SK-N-SH (cell line): ENCODE data around the gene TRPC4AP. TPM values are rescaled to one million over a fixed set of nuclear protein-coding genes. Genes with fewer than 3 reads are reported as not detected.

Experiments used
- CTCF ChIA-PET: fragments of 300-600, 350-600 bp; formaldehyde crosslinking; extraction: SDS; loops from one replicate; lab custom pipeline; 2021; lab: Yijun Ruan, JAX
- POLR2A ChIA-PET: fragments of 350-600 bp; sonication (Branson Sonifier 250); formaldehyde crosslinking; extraction: SDS; loops from one replicate; lab custom pipeline; 2020; ENCODE audit warnings: antibody characterized with exemption, inconsistent platforms; lab: Yijun Ruan, JAX
- DNase-seq: peaks from one replicate; pipeline ENCODE4 v3.0.0; 2012
- H2AFZ ChIP-seq: fragments of 200-600 bp; sonication (generic); 2 replicates; pipeline ENCODE4 v1.8.1; 2016; ENCODE audit warnings: antibody characterized with exemption, mild to moderate bottlenecking, low read depth
- H3F3A ChIP-seq: fragments of 200-600 bp; sonication (generic); replicated peaks from 2 replicates; pipeline ENCODE3; 2016; ENCODE audit warnings: antibody characterized with exemption, mild to moderate bottlenecking; ENCODE audit not compliant: insufficient read depth
- H3K27ac ChIP-seq, 2 experiments: fragments of 200-500 bp in 1 of 2; fragments of 200-600 bp in 1 of 2; sonication (Bioruptor generic) in 1 of 2; sonication (generic), shearing (Covaris generic) in 1 of 2; 2 replicates each; pipeline versions ENCODE4 v1.5.1 to v1.6.1; 2014 to 2016; ENCODE audit warnings: low read depth in 2 of 2, inconsistent platforms in 1 of 2, low read length in 1 of 2, mild to moderate bottlenecking in 1 of 2, mixed read lengths in 1 of 2
- H3K27me3 ChIP-seq: fragments of 200-600 bp; sonication (generic), shearing (Covaris generic); 2 replicates; pipeline ENCODE4 v1.6.1; 2016; ENCODE audit warnings: mixed run types; ENCODE audit not compliant: insufficient read depth
- H3K36me3 ChIP-seq, 2 experiments: fragments of 200-500 bp in 1 of 2; fragments of 200-600 bp in 1 of 2; sonication (Bioruptor generic) in 1 of 2; sonication (generic) in 1 of 2; replicated peaks in 1 of 2; 2 replicates each; pipeline versions ENCODE3 to v1.5.1; 2014 to 2016; ENCODE audit warnings: low read length in 1 of 2, mild to moderate bottlenecking in 1 of 2; ENCODE audit not compliant: insufficient read depth in 2 of 2, control insufficient read depth in 1 of 2
- H3K4me1 ChIP-seq, 2 experiments: fragments of 200-500 bp in 1 of 2; fragments of 200-600 bp in 1 of 2; sonication (Bioruptor generic) in 1 of 2; sonication (generic), shearing (Covaris generic) in 1 of 2; 2 replicates each; pipeline versions ENCODE4 v1.5.1 to v1.6.1; 2014 to 2016; ENCODE audit warnings: low read depth in 1 of 2, low read length in 1 of 2, mixed run types in 1 of 2; ENCODE audit not compliant: insufficient read depth in 2 of 2, control insufficient read depth in 1 of 2
- H3K4me2 ChIP-seq: fragments of 200-600 bp; sonication (generic), shearing (Covaris generic); 2 replicates; pipeline ENCODE4 v1.6.1; 2017; ENCODE audit warnings: mixed run types
- H3K4me3 ChIP-seq, 2 experiments: fragments of 200-500 bp in 1 of 2; fragments of 200-600 bp in 1 of 2; sonication (Bioruptor generic) in 1 of 2; sonication (generic), shearing (Covaris generic) in 1 of 2; 2 replicates each; pipeline versions ENCODE4 v1.5.1 to v1.8.1; 2014 to 2016; ENCODE audit warnings: low read depth in 2 of 2, inconsistent platforms in 1 of 2, low read length in 1 of 2, mild to moderate bottlenecking in 1 of 2, mixed read lengths in 1 of 2, moderate library complexity in 1 of 2
- H3K79me2 ChIP-seq: fragments of 200-600 bp; sonication (generic); 2 replicates; pipeline ENCODE4 v1.8.1; 2017; ENCODE audit warnings: mild to moderate bottlenecking; ENCODE audit not compliant: insufficient read depth
- H3K9ac ChIP-seq: fragments of 200-600 bp; sonication (generic); 2 replicates; pipeline ENCODE4 v1.6.1; 2017; ENCODE audit warnings: mixed run types
- H3K9me2 ChIP-seq: fragments of 200-600 bp; sonication (generic); 2 replicates; pipeline ENCODE4 v1.6.1; 2017; ENCODE audit warnings: mixed run types
- H3K9me3 ChIP-seq: fragments of 200-600 bp; sonication (generic); 2 replicates; pipeline ENCODE4 v1.6.1; 2017; ENCODE audit warnings: mixed run types, mild to moderate bottlenecking, moderate library complexity
- H4K20me1 ChIP-seq: fragments of 200-600 bp; sonication (generic); 2 replicates; pipeline ENCODE4 v1.6.1; 2017; ENCODE audit warnings: mild to moderate bottlenecking, mixed run types; ENCODE audit not compliant: insufficient read depth
- CHD2 ChIP-seq: fragments of 150-350 bp; IDR thresholded peaks from 2 replicates; pipeline ENCODE4 v1.6.1; 2018; ENCODE audit warnings: low read length; ENCODE audit not compliant: partially characterized antibody
- FOSL2 ChIP-seq: IDR thresholded peaks from 2 replicates; pipeline ENCODE4 v1.4.0; 2012; ENCODE audit warnings: low read depth, mild to moderate bottlenecking, moderate library complexity, borderline replicate concordance
- FOXM1 ChIP-seq: IDR thresholded peaks from 2 replicates; pipeline ENCODE4 v1.4.0; 2012; ENCODE audit warnings: low read depth, mild to moderate bottlenecking
- GABPA ChIP-seq: IDR thresholded peaks from 2 replicates; pipeline ENCODE4 v1.4.0; 2012; ENCODE audit warnings: low read depth, mild to moderate bottlenecking
- MAX ChIP-seq: IDR thresholded peaks from 2 replicates; pipeline ENCODE4 v1.4.0; 2012; ENCODE audit warnings: low read depth
- MEF2A ChIP-seq: IDR thresholded peaks from 2 replicates; pipeline ENCODE4 v1.4.0; 2012; ENCODE audit warnings: low read depth, borderline replicate concordance
- MXI1 ChIP-seq: IDR thresholded peaks from 2 replicates; pipeline ENCODE4 v1.6.1; 2012; ENCODE audit warnings: mild to moderate bottlenecking, low read depth, low read length, improper control_type of control experiment
- NFIC ChIP-seq: IDR thresholded peaks from 2 replicates; pipeline ENCODE4 v1.4.0; 2012; ENCODE audit warnings: borderline replicate concordance
- NRF1 ChIP-seq: IDR thresholded peaks from 2 replicates; pipeline ENCODE4 v1.6.1; 2012; ENCODE audit warnings: low read depth, mild to moderate bottlenecking, low read length
- RAD21 ChIP-seq: IDR thresholded peaks from 2 replicates; pipeline ENCODE4 v1.6.1; 2012; ENCODE audit warnings: mild to moderate bottlenecking, low read length
- RCOR1 ChIP-seq: fragments of 150-350 bp; IDR thresholded peaks from 2 replicates; pipeline ENCODE4 v1.6.1; 2017; ENCODE audit warnings: antibody characterized with exemption, low read length
- RFX5 ChIP-seq: IDR thresholded peaks from 2 replicates; pipeline ENCODE4 v1.6.1; 2012; ENCODE audit warnings: mild to moderate bottlenecking, improper control_type of control experiment, low read length
- RXRA ChIP-seq: IDR thresholded peaks from 2 replicates; pipeline ENCODE4 v1.4.0; 2012; ENCODE audit warnings: low read depth, mild to moderate bottlenecking, borderline replicate concordance
- SIN3A ChIP-seq: IDR thresholded peaks from 2 replicates; pipeline ENCODE4 v1.6.1; 2012; ENCODE audit warnings: low read depth, mild to moderate bottlenecking, low read length, moderate library complexity, borderline replicate concordance
- TAF1 ChIP-seq: IDR thresholded peaks from 2 replicates; pipeline ENCODE4 v1.6.1; 2012; ENCODE audit warnings: low read depth, mild to moderate bottlenecking, low read length, moderate library complexity, borderline replicate concordance
- TEAD4 ChIP-seq: IDR thresholded peaks from 2 replicates; pipeline ENCODE4 v1.4.0; 2012; ENCODE audit warnings: mild to moderate bottlenecking, borderline replicate concordance; ENCODE audit not compliant: insufficient read depth
- USF2 ChIP-seq: fragments of 150-350 bp; IDR thresholded peaks from 2 replicates; pipeline ENCODE4 v1.6.1; 2017; ENCODE audit warnings: antibody characterized with exemption, low read length, low read depth, borderline replicate concordance
- WGBS: methylation state at CpG from one replicate; pipeline ENCODE4 v1.1.6; 2017; ENCODE audit warnings: low lambda C conversion rate; 5-methylcytosine and 5-hydroxymethylcytosine counted together
- polyA plus RNA-seq, 3 experiments: library from polyadenylated mRNA; depleted of rRNA; stranded (reverse); fragments of >200 nt; gene quantifications; 2 replicates each; pipeline ENCODE4 v1.2.3, GENCODE V29; 2012

TRPC4AP gene
- polyA plus RNA-seq, 1 of the 3 experiments (the other 2 are of a cell fraction), result 57.4 TPM

GRCh38 chr20:34982270-34983088 lies 110.1 kb downstream of the TRPC4AP start (continued):
- TF ChIP-seq USF2, result no peak

GRCh38 chr20:34980543-34981233 lies 111.9 kb downstream of the TRPC4AP start:
- WGBS, result 86% methylated on average over 20 of the region's 22 CpGs
- Histone ChIP-seq H3K4me3 (no peak overlapping the region), H3F3A (no peaks in the 10 kb centered on the region), H3K4me1 (peaks cover 0 to 7% of the 10 kb centered on the region in 2 experiments; a peak in 1 of 4 replicates), H3K9me3 (no peaks in the 10 kb centered on the region), H3K9me2 (no peaks in the 10 kb centered on the region), H4K20me1 (no peaks in the 10 kb centered on the region), H3K27me3 (no peaks in the 10 kb centered on the region), H3K4me2 (no peak overlapping the region), H3K36me3 (no peaks in the 10 kb centered on the region), H3K79me2 (no peaks in the 10 kb centered on the region), H3K27ac (no peak overlapping the region), H2AFZ (no peak overlapping the region), H3K9ac (no peak overlapping the region)
- TF ChIP-seq TEAD4, result no peak
- DNase-seq, result peak; percentile 61
- ChIA-PET POLR2A (no interaction called here), CTCF (interaction anchor here (1.0 kb wide), 1 partner anchor 107 kb away, joined by 3 read pairs; no protein-coding TSS in a partner anchor)

- no peak overlapping the region for H3K4me2 ChIP-seq
- H3K79me2 ChIP-seq, result no peaks in the 10 kb centered on the region
- ChIA-PET POLR2A (no interaction called here), CTCF (no interaction called here)
- peaks cover 0 to 7% of the 10 kb centered on the region in 2 experiments; a peak in 1 of 4 replicates for H3K4me1 ChIP-seq
- no peak overlapping the region for H3K27ac ChIP-seq
- H2AFZ ChIP-seq, result no peak overlapping the region
- WGBS, result 91% methylated on average over 21 of the region's 42 CpGs
- H3K9ac ChIP-seq, result no peak overlapping the region
- peak; percentile 59 for DNase-seq
- no peaks in the 10 kb centered on the region for H3K9me3 ChIP-seq
- no peaks in the 10 kb centered on the region for H3K36me3 ChIP-seq
- H4K20me1 ChIP-seq, result no peaks in the 10 kb centered on the region
- H3K9me2 ChIP-seq, result no peaks in the 10 kb centered on the region
- H3K4me3 ChIP-seq, result no peak overlapping the region
- H3F3A ChIP-seq, result no peaks in the 10 kb centered on the region
- H3K27me3 ChIP-seq, result no peaks in the 10 kb centered on the region; the same call in 1 of the 2 replicates
- TF ChIP-seq NFIC (no peak), MEF2A (no peak), NRF1 (no peak), FOXM1 (no peak), RAD21 (no peak), SIN3A (no peak), FOSL2 (no peak), USF2 (no peak), MXI1 (no peak), TAF1 (no peak), RFX5 (no peak), RCOR1 (no peak), CHD2 (no peak), GABPA (no peak), MAX (no peak), RXRA (no peak)
These were observed 113.0 kb downstream of the TRPC4AP start for GRCh38 chr20:34979366-34980153.
